ENCODE results near the gene KMT2D. TPM values are rescaled to one million over a fixed set of nuclear protein-coding genes. Genes with fewer than 3 reads are reported as not detected.

The KMT2D gene
- total and polyA plus RNA-seq, 2 donors (not counting 3 experiments of a cell fraction or from before 2014, with no cell fraction given) = 15.1 to 120 TPM

GRCh38 chr12:49059299-49060171, 1.1 kb downstream of the KMT2D start:
- Histone ChIP-seq H3K4me3 (replicated peaks in 1 of 3; ENCODE audit: insufficient read depth in 1 of 3, low read depth in 1 of 3, low read length in 3 of 3) (peak overlapping the region; percentile 73 to 97 (median 77)), H3K79me2 (ENCODE audit: control insufficient read depth, insufficient read depth, low read length) (peaks cover 63% of the 10 kb centered on the region), H3K9me1 (replicated peaks; ENCODE audit: control insufficient read depth, extremely low read depth, insufficient read depth, low read length) (no peaks in the 10 kb centered on the region), H3K4me1 (ENCODE audit: control insufficient read depth, extremely low read depth, insufficient read depth, low read length) (peaks cover 39% of the 10 kb centered on the region), H4K20me1 (replicated peaks; ENCODE audit: control insufficient read depth, extremely low read depth, insufficient read depth, low read length) (peaks cover 7% of the 10 kb centered on the region), H3K27me3 (ENCODE audit: control insufficient read depth in 2 of 2, insufficient read depth in 2 of 2, low read length in 2 of 2) (no peaks in the 10 kb centered on the region), H3K36me3 (ENCODE audit: control insufficient read depth in 2 of 2, extremely low read depth in 1 of 2, insufficient read depth in 2 of 2, low read length in 2 of 2) (peaks cover 6% of the 10 kb centered on the region in 2 experiments), H3K27ac (ENCODE audit: insufficient read depth, low read depth, low read length) (peak overlapping the region; percentile 93), H2AFZ (ENCODE audit: low read depth, low read length) (peak overlapping the region; percentile 86), H3K9ac (replicated peaks; ENCODE audit: extremely low read depth, insufficient read depth, low read length) (peak overlapping the region; percentile 97), H3K4me2 (ENCODE audit: insufficient read depth, low read length) (peak overlapping the region; percentile 96), H3K9me3 (replicated peaks; ENCODE audit: control insufficient read depth, insufficient read depth, low read length) (no peaks in the 10 kb centered on the region)
- ChIA-PET POLR2A (interaction anchor here (1.0 kb wide), 1 partner anchor 51 kb away, joined by 3 read pairs; the partner anchor contains the start of gene LMBR1L), CTCF (interaction anchor here (1.0 to 1.5 kb wide), 4 partner anchors 33 to 63 kb away, joined by 3 to 6 read pairs (median 4); partner anchors contain the start of gene LMBR1L)
- DNase-seq (ENCODE audit: low read depth, low spot score) = peak; percentile 23
- TF ChIP-seq GATA2 (IDR thresholded peaks at IDR 0.05; ENCODE audit: insufficient read depth, insufficient read length, low read depth, low read length) (no peak), EZH2 (IDR thresholded peaks at IDR 0.05; ENCODE audit: borderline replicate concordance, low read depth, low read length, severe bottlenecking) (no peak)
- FAIRE-seq = peak; percentile 8
- BruUV-seq (replicated peaks) = no TSS peak
- intact Hi-C loops (cut with micrococcal nuclease) = loop anchor here (2.0 kb wide), 1 partner anchor 41 kb away; the partner anchor contains the start of gene PRKAG1
- dilution Hi-C loops (cut with MboI; ENCODE audit: extremely low pct_ligation_motif_present, low sequenced_read_pairs) = no loop called here

GRCh38 chr12:49059045-49059298, 1.6 kb downstream of the KMT2D start:
- no peaks in the 10 kb centered on the region for H3K9me3 ChIP-seq (replicated peaks; ENCODE audit: control insufficient read depth, insufficient read depth, low read length)
- peaks cover 7% of the 10 kb centered on the region for H4K20me1 ChIP-seq (replicated peaks; ENCODE audit: control insufficient read depth, extremely low read depth, insufficient read depth, low read length)
- H3K27me3 ChIP-seq (ENCODE audit: control insufficient read depth in 2 of 2, insufficient read depth in 2 of 2, low read length in 2 of 2) = no peaks in the 10 kb centered on the region
- no TSS peak for BruUV-seq (replicated peaks)
- peaks cover 69% of the 10 kb centered on the region for H3K79me2 ChIP-seq (ENCODE audit: control insufficient read depth, insufficient read depth, low read length)
- peaks cover 39% of the 10 kb centered on the region for H3K4me1 ChIP-seq (ENCODE audit: control insufficient read depth, extremely low read depth, insufficient read depth, low read length)
- TF ChIP-seq FOS (IDR thresholded peaks at IDR 0.05; ENCODE audit: borderline replicate concordance, insufficient read depth, low read length) = no peak
- dilution Hi-C loops (cut with MboI; ENCODE audit: extremely low pct_ligation_motif_present, low sequenced_read_pairs) = no loop called here
- DNase-seq (ENCODE audit: low read depth, low spot score) (no peak), FAIRE-seq (no peak)
- no peaks in the 10 kb centered on the region for H3K9me1 ChIP-seq (replicated peaks; ENCODE audit: control insufficient read depth, extremely low read depth, insufficient read depth, low read length)
- CTCF ChIA-PET = interaction anchor here (0.8 to 1.5 kb wide), 5 partner anchors 11 to 62 kb away, joined by 3 to 6 read pairs (median 3); partner anchors contain the start of gene LMBR1L
- peak overlapping the region; percentile 96 for H3K4me2 ChIP-seq (ENCODE audit: insufficient read depth, low read length)
- H3K27ac ChIP-seq (ENCODE audit: insufficient read depth, low read depth, low read length) = peak overlapping the region; percentile 93
- H3K9ac ChIP-seq (replicated peaks; ENCODE audit: extremely low read depth, insufficient read depth, low read length) = peak overlapping the region; percentile 97
- H3K36me3 ChIP-seq (ENCODE audit: control insufficient read depth in 2 of 2, extremely low read depth in 1 of 2, insufficient read depth in 2 of 2, low read length in 2 of 2) = peaks cover 9 to 12% of the 10 kb centered on the region in 2 experiments
- no peak overlapping the region for H2AFZ ChIP-seq (ENCODE audit: low read depth, low read length)
- peak overlapping the region; percentile 73 to 97 (median 77) for H3K4me3 ChIP-seq (replicated peaks in 1 of 3; ENCODE audit: insufficient read depth in 1 of 3, low read depth in 1 of 3, low read length in 3 of 3)
- POLR2A ChIA-PET = interaction anchor here (1.4 to 2.2 kb wide), 2 partner anchors 11 to 72 kb away, joined by 4 to 6 read pairs; partner anchors contain the start of genes RHEBL1 and TUBA1B
- intact Hi-C loops (cut with micrococcal nuclease) = no loop called here

Data from endothelial cell of umbilical vein (primary cell).